Endometrium (tissue), 2 donors: ENCODE measurements around the gene NCOA3.
"Not testable (repeated sequence)": the region's sequence is repeated elsewhere in the genome, so short reads cannot be mapped to it uniquely, and the experiment has no call there.

Experiments
- FAIRE-seq: peaks from 2 replicates; lab custom pipeline; 2012; peaks lifted over from hg19 to GRCh38; lab: Jason Lieb, UNC
- donor health status: control.
- donor health status: control.

NCOA3 gene

GRCh38 chr20:47501482-47502270 lies at the start of gene NCOA3:
Gene NCOA3, plus strand, starts transcription at chr20:47501887. Its CDS starts 120,361 bp downstream, at chr20:47622248.
- FAIRE-seq, result no peak

DNA sequence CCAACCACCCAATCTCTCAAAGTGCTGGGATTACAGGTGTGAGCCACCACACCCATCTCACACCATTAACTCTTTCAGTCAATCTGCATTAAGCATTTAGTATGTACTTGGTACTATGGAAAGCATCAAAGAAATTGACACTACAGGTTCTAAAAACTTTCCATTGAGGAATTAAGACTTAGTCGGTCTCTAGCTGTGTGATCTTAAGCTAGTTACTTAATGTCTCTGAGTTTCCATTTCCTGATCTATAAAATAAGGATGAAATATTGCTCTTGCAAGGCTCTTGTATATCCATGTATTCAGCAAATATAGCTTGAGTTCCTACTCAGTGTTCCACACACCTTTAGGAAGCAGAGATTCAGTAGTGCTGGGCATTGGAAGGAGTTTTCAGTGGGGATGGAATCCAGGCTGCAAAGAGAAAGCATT lies 48.9 kb upstream of the NCOA3 start:
- no peak for FAIRE-seq

DNA sequence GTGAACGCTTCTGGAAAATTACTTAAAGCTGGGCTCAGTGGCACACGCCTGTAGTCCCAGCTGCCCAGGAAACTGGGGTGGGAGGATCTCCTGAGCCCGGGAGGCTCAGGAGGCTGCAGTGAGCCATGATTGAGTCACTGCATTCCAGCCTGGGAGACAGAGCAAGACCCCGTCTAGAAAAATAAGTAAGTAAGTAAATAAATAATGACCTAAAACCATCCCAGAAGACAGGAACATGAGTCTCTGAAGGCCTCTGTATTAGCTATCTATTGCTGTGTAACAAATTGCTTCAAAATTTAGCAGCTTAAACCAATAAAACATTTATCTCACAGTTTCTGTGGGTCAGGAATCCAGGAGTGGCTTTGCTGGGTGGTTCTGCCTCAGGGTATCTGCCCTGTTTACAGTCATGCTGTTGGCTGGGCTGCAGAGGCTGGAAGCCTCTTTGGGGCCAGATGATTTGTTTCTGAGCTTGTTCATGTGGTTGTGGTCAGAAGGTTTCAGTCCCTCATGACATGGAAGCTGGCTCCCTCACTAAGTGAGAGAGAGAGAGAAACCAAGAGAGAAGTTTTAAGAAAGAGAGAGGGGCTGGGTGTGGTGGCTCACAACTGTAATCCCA lies 48.4 kb upstream of the NCOA3 start:
- no peak for FAIRE-seq

DNA sequence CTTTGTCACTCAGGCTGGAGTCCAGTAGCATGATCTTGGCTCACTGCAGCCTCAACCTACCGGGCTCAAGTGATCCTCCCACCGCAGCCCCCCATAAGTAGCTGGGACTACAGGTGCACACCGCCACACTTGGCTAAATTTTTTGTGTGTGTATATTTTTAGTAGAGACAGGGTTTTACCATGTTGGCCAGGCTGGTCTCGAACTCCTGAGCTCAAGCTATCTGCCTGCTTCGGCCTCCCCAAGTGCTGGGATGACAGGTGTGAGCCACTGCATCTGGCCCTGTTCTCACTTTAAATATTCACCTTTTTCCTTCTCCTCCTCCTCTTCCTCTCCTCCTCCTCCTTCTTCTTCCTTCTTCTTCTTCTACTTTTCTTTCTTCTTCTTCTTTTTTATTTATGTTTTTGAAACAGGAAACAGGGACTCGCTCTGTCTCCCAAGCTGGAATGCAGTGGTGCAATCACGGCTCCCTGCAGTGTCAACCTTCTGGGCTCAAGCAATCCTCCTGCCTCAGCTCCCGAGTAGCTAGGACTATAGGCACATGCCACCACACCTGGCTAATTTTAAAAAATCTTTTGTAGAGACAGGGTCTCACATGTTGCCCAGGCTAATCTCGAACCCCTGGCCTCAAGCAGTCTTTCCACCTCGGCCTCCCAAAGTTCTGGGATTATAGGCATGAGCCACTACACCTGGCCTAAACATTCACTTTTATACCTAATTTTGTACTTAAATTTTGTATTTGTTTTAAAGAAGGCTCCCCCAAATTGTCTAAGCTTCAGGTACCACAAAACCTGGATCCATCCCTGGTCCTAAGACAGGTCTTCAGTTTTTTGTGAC lies 47.2 kb upstream of the NCOA3 start:
- no peak for FAIRE-seq

DNA sequence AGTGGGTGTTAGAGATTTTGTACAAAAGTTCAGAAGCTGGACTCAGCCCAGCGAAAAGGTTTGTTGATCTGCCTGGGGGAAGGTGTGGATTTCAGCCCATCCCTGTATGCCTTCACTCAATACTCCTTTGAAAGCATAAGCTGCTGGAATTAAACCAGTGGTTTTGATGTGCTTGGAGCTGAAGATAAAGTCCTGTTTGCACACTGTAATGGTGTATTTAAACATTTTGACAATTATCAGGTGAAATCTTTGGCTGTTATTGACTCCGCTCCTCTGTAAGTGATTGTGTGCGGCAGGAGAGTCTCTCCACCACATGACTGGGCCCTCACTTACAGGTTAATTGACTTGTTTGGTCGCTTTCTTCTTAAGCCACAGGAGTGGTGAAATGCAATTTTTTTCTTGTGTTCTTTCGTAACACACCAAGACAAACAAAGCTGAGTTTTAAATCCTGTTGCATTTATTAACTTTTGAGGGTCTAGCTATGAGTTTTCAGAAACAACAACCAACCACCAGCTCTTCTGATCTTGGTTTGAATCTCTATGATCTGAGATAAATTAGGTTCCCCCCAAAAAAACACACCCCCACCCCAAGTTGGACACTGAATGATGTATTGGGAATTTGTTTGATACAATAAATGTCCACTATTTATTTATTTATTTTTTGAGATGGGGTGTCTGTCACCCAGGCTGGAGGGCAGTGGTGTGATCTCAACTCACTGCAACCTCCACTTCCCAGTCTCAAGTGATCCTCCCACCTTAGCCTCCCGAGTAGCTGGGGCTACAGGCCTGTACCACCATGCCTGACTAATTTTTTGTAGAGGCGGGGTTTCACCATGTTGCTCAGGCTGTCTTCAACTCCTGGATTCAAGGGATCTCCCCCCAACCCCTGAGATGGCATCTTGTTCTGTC lies 46.3 kb upstream of the NCOA3 start:
- FAIRE-seq, result no peak

- no peak for FAIRE-seq
These were observed 45.6 kb upstream of the NCOA3 start for GRCh38 chr20:47456041-47456537.

DNA sequence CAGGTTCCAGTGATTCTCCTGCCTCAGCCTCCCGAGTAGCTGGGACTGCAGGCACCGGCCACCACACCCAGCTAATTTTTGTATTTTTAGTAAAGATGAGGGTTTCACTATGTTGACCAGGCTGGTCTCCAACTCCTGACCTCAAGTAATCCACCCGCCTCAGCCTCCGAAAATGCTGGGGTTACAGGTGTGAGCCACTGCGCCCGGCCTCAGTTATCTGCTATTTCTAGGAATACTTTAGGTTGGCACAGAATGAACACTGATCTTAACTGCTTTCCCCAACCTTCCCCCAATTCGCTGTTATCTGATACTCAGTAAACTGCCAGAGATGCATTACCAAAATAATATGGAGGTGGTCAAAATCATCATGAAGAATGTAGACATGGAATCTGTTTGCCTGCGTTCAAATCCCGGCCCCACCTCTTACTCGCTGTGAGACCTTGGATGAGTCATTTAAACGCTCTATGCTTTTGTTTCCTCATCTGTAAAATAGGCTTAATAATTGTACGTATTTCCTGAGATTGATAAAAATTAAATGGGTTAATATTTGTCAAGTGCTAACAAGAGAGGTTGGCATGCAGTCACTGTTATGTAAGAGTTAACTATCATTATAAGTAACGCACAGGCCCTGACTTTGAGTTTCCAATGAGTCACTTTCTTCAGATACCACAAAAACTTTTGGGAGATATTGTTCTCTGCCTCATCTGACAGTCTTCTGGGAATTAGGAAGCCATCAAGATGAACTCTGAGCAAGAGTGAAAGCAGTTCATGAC lies 44.5 kb upstream of the NCOA3 start:
- no peak for FAIRE-seq

- not testable (repeated sequence) for FAIRE-seq
These were observed 43.2 kb upstream of the NCOA3 start for GRCh38 chr20:47458280-47459050.

DNA sequence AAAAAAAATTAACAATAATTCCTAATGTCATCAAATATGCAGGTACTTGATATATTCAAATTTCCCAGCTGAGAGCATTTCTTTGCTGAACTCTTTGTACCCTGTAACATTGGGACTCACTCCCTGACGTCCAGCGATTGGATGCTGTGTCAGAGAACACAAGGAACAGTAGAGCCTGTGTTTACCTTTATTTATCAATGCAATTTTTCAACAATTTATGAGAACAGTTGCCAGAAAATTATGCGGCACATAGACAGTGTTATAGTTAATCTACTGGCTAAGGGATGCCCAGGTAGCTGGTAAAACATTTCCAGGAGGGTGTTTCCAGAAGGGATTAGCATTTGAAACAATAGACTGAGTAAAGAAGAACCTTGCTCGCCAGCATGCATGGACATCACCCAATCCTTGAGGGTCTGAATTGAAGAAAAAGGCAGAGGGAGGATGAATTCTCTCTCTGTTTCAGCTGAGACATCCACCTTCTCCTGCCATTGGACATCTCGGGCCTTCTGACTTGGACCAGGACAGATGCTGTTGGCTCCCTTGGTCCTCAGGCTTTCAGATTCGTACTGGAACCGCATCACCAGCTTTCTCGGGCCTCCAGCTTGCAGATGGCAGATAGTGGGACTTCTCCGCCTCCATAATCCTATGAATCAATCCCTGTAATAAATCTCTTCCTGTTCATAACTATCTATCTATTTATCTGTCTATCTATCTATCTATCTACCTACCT lies 42.2 kb upstream of the NCOA3 start:
- FAIRE-seq, result no peak

- FAIRE-seq, result not testable (repeated sequence)
These were observed 41.0 kb upstream of the NCOA3 start for GRCh38 chr20:47460761-47461112.

- no peak for FAIRE-seq
These were observed 40.5 kb upstream of the NCOA3 start for GRCh38 chr20:47461120-47461685.

DNA sequence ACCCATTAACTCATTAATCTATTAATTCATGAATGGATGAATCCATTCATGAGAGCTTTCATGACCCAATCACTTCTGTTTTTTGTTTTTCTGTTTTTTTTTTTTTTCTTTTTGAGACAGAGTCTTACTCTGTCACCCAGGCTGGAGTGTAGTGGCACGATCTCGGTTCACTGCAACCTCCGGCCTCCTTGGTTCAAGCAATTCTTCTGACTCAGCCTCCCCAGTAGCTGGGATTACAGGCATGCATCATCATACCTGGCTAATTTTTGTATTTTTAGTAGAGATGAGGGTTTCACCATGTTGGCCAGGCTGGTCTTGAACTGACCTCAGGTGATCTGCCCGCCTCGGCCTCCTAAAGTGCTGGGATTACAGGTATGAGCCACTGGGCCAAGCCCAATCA lies 39.8 kb upstream of the NCOA3 start:
- not testable (repeated sequence) for FAIRE-seq

- no peak for FAIRE-seq
These were observed 37.1 kb upstream of the NCOA3 start for GRCh38 chr20:47464380-47465101.

GRCh38 chr20:47465335-47466090 lies 36.2 kb upstream of the NCOA3 start:
- no peak for FAIRE-seq

GRCh38 chr20:47466213-47466612 lies 35.5 kb upstream of the NCOA3 start:
- no peak for FAIRE-seq

GRCh38 chr20:47466704-47467459 lies 34.8 kb upstream of the NCOA3 start:
- FAIRE-seq, result no peak
